Cardiac fibroblast (primary cell): ENCODE data around the gene SFXN2.

Experiments used
- DNase-seq, 2 donors: peaks; one replicate each; pipeline versions ENCODE4 v3.0.0 to v3.0.0-alpha.2; 2010; ENCODE audit warnings: low read depth in 2 of 2
- H3K4me3 ChIP-seq, 2 donors: replicated peaks in 1 of 2; 1 replicate in 1 of 2; 2 replicates in 1 of 2; pipeline ENCODE4 v1.5.1; 2011; ENCODE audit warnings: low read depth in 2 of 2, low read length in 2 of 2, mild to moderate bottlenecking in 2 of 2, moderate library complexity in 1 of 2
- TF ChIP-seq, protein P1 (sequence below): IDR thresholded peaks from one replicate; pipeline ENCODE4 v1.5.1; 2011; ENCODE audit warnings: low read depth, mild to moderate bottlenecking, low read length, inconsistent platforms

SFXN2 gene

DNA sequence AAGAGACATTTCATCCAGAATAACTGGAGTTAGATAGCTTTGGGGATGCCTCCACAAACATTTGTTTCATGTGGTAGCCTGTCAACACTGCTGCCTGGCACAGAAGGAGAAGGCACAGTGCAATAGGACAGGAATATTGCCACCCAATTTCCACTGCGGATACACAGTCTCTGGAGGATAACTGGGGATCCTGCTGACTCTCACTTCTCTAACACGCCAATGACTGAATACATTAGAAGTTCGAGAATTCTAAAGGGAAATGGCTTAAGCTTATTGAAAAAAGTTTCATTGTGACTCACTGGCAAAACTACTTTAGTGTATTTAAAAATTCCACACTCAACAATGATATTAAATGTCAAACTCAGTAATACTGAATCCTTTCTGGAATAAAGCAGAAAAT, 13.2 kb upstream of the SFXN2 start:
- no peak for DNase-seq
- TF ChIP-seq, protein P1, sequence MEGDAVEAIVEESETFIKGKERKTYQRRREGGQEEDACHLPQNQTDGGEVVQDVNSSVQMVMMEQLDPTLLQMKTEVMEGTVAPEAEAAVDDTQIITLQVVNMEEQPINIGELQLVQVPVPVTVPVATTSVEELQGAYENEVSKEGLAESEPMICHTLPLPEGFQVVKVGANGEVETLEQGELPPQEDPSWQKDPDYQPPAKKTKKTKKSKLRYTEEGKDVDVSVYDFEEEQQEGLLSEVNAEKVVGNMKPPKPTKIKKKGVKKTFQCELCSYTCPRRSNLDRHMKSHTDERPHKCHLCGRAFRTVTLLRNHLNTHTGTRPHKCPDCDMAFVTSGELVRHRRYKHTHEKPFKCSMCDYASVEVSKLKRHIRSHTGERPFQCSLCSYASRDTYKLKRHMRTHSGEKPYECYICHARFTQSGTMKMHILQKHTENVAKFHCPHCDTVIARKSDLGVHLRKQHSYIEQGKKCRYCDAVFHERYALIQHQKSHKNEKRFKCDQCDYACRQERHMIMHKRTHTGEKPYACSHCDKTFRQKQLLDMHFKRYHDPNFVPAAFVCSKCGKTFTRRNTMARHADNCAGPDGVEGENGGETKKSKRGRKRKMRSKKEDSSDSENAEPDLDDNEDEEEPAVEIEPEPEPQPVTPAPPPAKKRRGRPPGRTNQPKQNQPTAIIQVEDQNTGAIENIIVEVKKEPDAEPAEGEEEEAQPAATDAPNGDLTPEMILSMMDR = no peak
- H3K4me3 ChIP-seq = no peak overlapping the region

- DNase-seq = no peak
- H3K4me3 ChIP-seq = no peak overlapping the region
- TF ChIP-seq, protein P1 = no peak
Measured at GRCh38 chr10:102701796-102702195, 12.6 kb upstream of the SFXN2 start.

DNA sequence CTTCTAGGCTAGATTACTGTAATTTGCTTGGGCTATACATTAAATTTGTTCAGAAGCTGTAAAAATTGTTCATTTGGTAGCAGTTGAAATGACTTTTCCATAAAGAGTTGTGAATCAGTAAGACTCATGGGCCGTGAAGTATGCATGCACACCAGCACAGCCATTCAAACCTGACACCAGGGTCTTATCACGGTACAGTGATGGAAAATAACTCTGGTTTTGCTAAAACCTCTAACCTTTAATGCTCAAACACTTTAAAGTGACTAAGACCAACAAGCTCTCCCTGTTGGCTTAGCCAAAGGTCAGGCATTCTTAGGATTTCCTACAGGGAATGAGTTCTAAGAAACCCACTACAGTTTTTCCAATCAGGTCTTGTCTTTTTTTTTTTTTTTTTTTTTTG, 11.7 kb upstream of the SFXN2 start:
- no peak overlapping the region for H3K4me3 ChIP-seq
- no peak for DNase-seq
- TF ChIP-seq, protein P1 = no peak

DNA sequence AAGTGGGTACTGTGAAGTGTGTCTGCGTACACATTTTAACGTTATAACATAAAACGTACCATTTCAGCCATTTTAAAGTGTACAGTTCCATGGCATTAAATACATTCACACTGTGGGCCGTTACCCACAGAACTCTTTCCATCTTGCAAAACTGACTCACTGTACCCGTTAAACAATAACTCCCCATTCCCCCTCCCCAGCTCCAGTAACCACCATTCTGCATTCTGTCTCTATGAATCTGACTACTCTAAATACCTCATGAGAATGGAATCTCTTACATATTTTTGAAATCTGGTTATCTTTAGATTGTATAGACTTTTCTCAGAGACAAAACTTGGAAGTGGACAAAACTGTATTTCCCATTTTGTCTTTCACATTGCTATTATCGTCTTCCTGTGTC, 9.5 kb upstream of the SFXN2 start:
- TF ChIP-seq, protein P1 = no peak
- no peak overlapping the region for H3K4me3 ChIP-seq
- peak in 1 of 2 donors; percentile 73 for DNase-seq

DNA sequence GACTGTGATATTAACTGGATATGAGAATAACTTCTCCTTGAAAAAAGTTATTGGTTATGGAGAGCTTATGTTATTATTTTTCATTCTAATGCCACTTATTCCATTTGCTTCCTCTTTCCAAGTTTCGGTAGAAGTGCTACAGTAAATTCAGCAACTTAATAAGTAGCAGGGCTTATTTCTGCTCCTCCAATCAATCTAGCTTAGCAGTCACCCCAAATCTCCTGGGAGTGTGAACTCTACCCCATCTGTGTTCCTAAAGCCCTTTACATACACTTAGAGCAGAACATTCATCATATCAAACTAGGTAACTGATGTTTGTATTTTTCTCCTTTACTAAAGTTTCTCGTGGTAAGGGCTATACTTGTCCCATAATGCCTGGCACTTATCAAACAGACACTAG, 8.9 kb upstream of the SFXN2 start:
- H3K4me3 ChIP-seq = no peak overlapping the region
- TF ChIP-seq, protein P1 = no peak
- DNase-seq = no peak

DNA sequence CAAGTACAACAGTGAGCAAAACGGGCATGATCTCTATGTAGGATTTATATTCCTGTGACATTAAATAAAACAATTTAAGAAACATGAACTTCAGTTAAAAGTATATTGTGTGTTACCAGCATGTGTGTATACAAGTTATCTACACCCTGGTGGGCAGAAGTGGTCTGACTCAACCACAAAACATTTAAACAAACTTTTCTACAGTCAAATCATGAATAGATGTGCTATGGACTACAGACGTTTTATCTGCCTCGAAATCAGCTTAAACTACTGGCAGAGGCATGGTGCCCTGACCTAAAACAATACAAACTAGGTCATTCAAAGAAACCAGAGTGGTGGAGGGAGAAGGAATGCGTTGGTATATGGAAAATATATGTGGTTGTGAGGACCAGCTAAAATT, 3.8 kb upstream of the SFXN2 start:
- no peak overlapping the region for H3K4me3 ChIP-seq
- peak; percentile 65 to 69 for DNase-seq
- TF ChIP-seq, protein P1 = peak; percentile 4

- no peak for DNase-seq
Measured at GRCh38 chr10:102712089-102712488, 2.3 kb upstream of the SFXN2 start.

More at GRCh38 chr10:102712089-102712488, 2.3 kb upstream of the SFXN2 start:
- TF ChIP-seq, protein P1 = no peak
- H3K4me3 ChIP-seq = no peak overlapping the region
